DND-41 (cell line): ENCODE data around the gene ATP6V1B1.

Source experiments
- CTCF ChIP-seq: IDR thresholded peaks from 2 replicates; pipeline ENCODE4 v1.5.1; 2012; ENCODE audit warnings: borderline replicate concordance, low read length, moderate library complexity, mild to moderate bottlenecking; ENCODE audit not compliant: poor library complexity, severe bottlenecking; ENCODE audit errors: extremely low read depth
- EZH2 ChIP-seq: IDR thresholded peaks from 3 replicates; pipeline ENCODE4 v1.6.1; 2012; ENCODE audit warnings: borderline replicate concordance, low read depth, mild to moderate bottlenecking, moderate library complexity, low read length, inconsistent platforms; ENCODE audit not compliant: severe bottlenecking

DNA sequence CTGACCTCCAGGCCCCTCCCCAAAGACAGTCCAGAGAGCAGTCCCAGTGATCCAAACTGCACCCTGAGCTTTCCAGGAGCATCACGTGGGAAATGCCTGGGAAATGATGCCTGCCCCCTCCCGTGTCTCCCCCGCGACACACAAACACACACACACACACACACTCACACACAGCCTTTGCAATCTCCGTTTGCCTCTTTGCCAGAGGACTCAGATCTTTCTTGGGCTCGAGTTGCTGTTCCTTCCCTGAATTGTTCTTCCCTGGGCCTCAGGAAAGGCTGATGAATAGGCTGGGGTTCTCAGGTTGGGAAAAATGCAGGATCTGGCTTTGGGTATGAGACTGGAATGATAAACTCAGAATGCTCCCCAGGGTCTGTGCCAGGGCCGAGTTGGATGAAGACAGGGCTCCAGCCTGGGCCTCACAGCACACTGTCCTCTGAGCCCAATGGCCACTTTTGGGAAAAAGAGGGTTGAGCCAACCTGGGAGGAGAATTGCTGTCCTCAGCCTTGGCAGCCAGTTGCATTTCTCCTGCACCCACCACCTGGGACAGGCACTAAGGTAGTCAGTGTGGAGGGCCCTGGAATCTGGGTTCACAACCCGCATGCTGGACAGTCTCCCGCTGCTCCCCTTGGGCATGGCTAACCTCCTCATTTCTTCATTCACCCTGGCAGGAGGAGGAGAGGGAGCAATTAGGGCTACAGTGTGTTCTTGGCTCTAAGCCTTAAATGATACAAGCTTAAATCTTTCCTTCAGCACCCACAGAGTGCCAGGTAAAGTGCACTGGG is 43.9 kb upstream of the ATP6V1B1 start:
- TF ChIP-seq CTCF (no peak), EZH2 (no peak)
